ENCODE measurements around the gene ACBD6. TPM values are rescaled to one million over a fixed set of nuclear protein-coding genes. Genes with fewer than 3 reads are reported as not detected.

ACBD6 gene
- polyA plus RNA-seq, 1 experiment, result 49.0 TPM

GRCh38 chr1:180376253-180376652 lies 126.1 kb downstream of the ACBD6 start:
- Histone ChIP-seq H3K4me3 (ENCODE audit: low read depth, low read length) (no peak overlapping the region), H3K27me3 (ENCODE audit: control insufficient read depth, insufficient read depth, low read length) (no peaks in the 10 kb centered on the region), H3K36me3 (ENCODE audit: control insufficient read depth, insufficient read depth, low read length) (no peaks in the 10 kb centered on the region)
- POLR2A ChIA-PET, result no interaction called here
- DNase-seq (ENCODE audit: low read depth), result no peak
- CTCF ChIA-PET, result no interaction called here
- no peak for TF ChIP-seq CTCF (IDR thresholded peaks at IDR 0.05; ENCODE audit: insufficient read depth, low read depth, low read length)

GRCh38 chr1:180372728-180373127 lies 129.6 kb downstream of the ACBD6 start:
- Histone ChIP-seq H3K36me3 (ENCODE audit: control insufficient read depth, insufficient read depth, low read length) (no peaks in the 10 kb centered on the region), H3K4me3 (ENCODE audit: low read depth, low read length) (no peak overlapping the region), H3K27me3 (ENCODE audit: control insufficient read depth, insufficient read depth, low read length) (no peaks in the 10 kb centered on the region)
- POLR2A ChIA-PET, result no interaction called here
- TF ChIP-seq CTCF (IDR thresholded peaks at IDR 0.05; ENCODE audit: insufficient read depth, low read depth, low read length), result no peak
- CTCF ChIA-PET, result no interaction called here
- DNase-seq (ENCODE audit: low read depth), result no peak

GRCh38 chr1:180370597-180370996 lies 131.8 kb downstream of the ACBD6 start:
- Histone ChIP-seq H3K36me3 (ENCODE audit: control insufficient read depth, insufficient read depth, low read length) (no peaks in the 10 kb centered on the region), H3K4me3 (ENCODE audit: low read depth, low read length) (no peak overlapping the region), H3K27me3 (ENCODE audit: control insufficient read depth, insufficient read depth, low read length) (no peaks in the 10 kb centered on the region)
- CTCF ChIA-PET, result no interaction called here
- no peak for TF ChIP-seq CTCF (IDR thresholded peaks at IDR 0.05; ENCODE audit: insufficient read depth, low read depth, low read length)
- DNase-seq (ENCODE audit: low read depth), result no peak
- POLR2A ChIA-PET, result no interaction called here

- H3K36me3 ChIP-seq (ENCODE audit: control insufficient read depth, insufficient read depth, low read length), result no peaks in the 10 kb centered on the region
- POLR2A ChIA-PET, result no interaction called here
- DNase-seq (ENCODE audit: low read depth), result no peak
- CTCF ChIA-PET, result no interaction called here
- no peak overlapping the region for H3K4me3 ChIP-seq (ENCODE audit: low read depth, low read length)
- no peak for TF ChIP-seq CTCF (IDR thresholded peaks at IDR 0.05; ENCODE audit: insufficient read depth, low read depth, low read length)
- H3K27me3 ChIP-seq (ENCODE audit: control insufficient read depth, insufficient read depth, low read length), result no peaks in the 10 kb centered on the region
Observed at GRCh38 chr1:180370188-180370587, 132.2 kb downstream of the ACBD6 start.

- ChIA-PET POLR2A (no interaction called here), CTCF (no interaction called here)
- Histone ChIP-seq H3K36me3 (ENCODE audit: control insufficient read depth, insufficient read depth, low read length) (no peaks in the 10 kb centered on the region), H3K4me3 (ENCODE audit: low read depth, low read length) (no peak overlapping the region), H3K27me3 (ENCODE audit: control insufficient read depth, insufficient read depth, low read length) (no peaks in the 10 kb centered on the region)
- no peak for DNase-seq (ENCODE audit: low read depth)
- TF ChIP-seq CTCF (IDR thresholded peaks at IDR 0.05; ENCODE audit: insufficient read depth, low read depth, low read length), result no peak
Observed at GRCh38 chr1:180369061-180369460, 133.3 kb downstream of the ACBD6 start.

Data from BJ (cell line).